Hepatocyte (in vitro differentiated cells): Measurements from ENCODE around the gene MAP3K3.

Source experiments
- CTCF ChIP-seq: fragments of 200-600 bp; sonication (generic); IDR thresholded peaks from 2 replicates; pipeline ENCODE4 v1.5.1; 2016; ENCODE audit warnings: antibody characterized with exemption, mild to moderate bottlenecking; ENCODE audit not compliant: poor library complexity
- EZH2 ChIP-seq: fragments of 200-600 bp; sonication (generic); IDR thresholded peaks from 2 replicates; pipeline ENCODE4 v1.6.1; 2016; ENCODE audit warnings: antibody characterized with exemption, mild to moderate bottlenecking, borderline replicate concordance
- EZH2phosphoT487 ChIP-seq: fragments of 200-600 bp; sonication (generic); IDR thresholded peaks from one replicate; pipeline ENCODE4 v1.6.1; 2018; ENCODE audit warnings: antibody characterized with exemption, mild to moderate bottlenecking, low read depth, moderate library complexity; ENCODE audit not compliant: unreplicated experiment, severe bottlenecking

DNA sequence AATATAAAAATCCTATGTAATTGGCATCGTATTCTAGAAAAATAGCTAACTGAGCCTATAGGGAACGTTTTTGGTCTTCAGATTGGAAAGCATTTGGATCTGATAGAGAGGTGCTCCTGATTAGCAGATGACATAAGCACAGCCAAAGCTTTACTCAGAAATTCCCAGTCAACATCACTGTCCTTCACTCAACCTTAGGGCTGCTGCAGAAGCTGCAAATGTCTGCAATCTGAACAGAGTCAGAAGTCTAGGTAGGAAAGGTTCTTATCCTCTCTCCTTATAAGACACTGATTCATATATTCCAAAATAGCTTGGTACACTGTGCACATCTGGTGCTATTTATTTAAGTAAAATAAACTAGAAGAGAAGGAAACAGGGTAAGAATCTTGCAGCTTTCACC lies 100.2 kb downstream of the MAP3K3 start:
- TF ChIP-seq CTCF, result no peak
- TF ChIP-seq EZH2, result no peak
- no peak for TF ChIP-seq EZH2phosphoT487
